Occipital lobe (tissue), 2 donors: ENCODE measurements around the gene NAT8L. TPM values are rescaled to one million over a fixed set of nuclear protein-coding genes. Genes with fewer than 3 reads are reported as not detected.

Experiments
- DNase-seq: peaks from one replicate; lab custom pipeline; 2025; lab: John Stamatoyannopoulos, UW
- total RNA-seq: library from RNA; depleted of rRNA; stranded (reverse); fragments of >200 nt; gene quantifications from one replicate; pipeline ENCODE4 v1.2.3, GENCODE V29; 2014

NAT8L gene
- total RNA-seq, 1 donor from 2014 or later = 11.4 TPM

GRCh38 chr4:2075171-2075986, 16.3 kb downstream of the NAT8L start:
- DNase-seq = no peak

- no peak for DNase-seq
Observed at GRCh38 chr4:2075987-2076907, 17.1 kb downstream of the NAT8L start.

GRCh38 chr4:2076908-2077536, 17.9 kb downstream of the NAT8L start:
- no peak for DNase-seq

GRCh38 chr4:2077537-2078460, 18.7 kb downstream of the NAT8L start:
- DNase-seq = no peak

GRCh38 chr4:2078584-2078983, 19.5 kb downstream of the NAT8L start:
- DNase-seq = no peak

- DNase-seq = no peak
Observed at GRCh38 chr4:2079006-2079405, 19.9 kb downstream of the NAT8L start.

- DNase-seq = no peak
Observed at GRCh38 chr4:2079926-2080325, 20.8 kb downstream of the NAT8L start.

GRCh38 chr4:2080429-2081300, 21.5 kb downstream of the NAT8L start:
- no peak for DNase-seq

- DNase-seq = no peak
Observed at GRCh38 chr4:2081540-2081939, 22.4 kb downstream of the NAT8L start.

GRCh38 chr4:2082118-2082517, 23.0 kb downstream of the NAT8L start:
- DNase-seq = no peak

GRCh38 chr4:2082627-2083026, 23.5 kb downstream of the NAT8L start:
- no peak for DNase-seq

GRCh38 chr4:2083116-2083825, 24.1 kb downstream of the NAT8L start:
- no peak for DNase-seq

- no peak for DNase-seq
Observed at GRCh38 chr4:2083826-2084160, 24.7 kb downstream of the NAT8L start.

- no peak for DNase-seq
Observed at GRCh38 chr4:2084316-2084715, 25.2 kb downstream of the NAT8L start.

- DNase-seq = no peak
Observed at GRCh38 chr4:2085496-2085901, 26.4 kb downstream of the NAT8L start.

- DNase-seq = no peak
Observed at GRCh38 chr4:2087170-2087569, 28.0 kb downstream of the NAT8L start.

GRCh38 chr4:2089222-2089621, 30.1 kb downstream of the NAT8L start:
- DNase-seq = no peak

GRCh38 chr4:2090642-2091041, 31.5 kb downstream of the NAT8L start:
- DNase-seq = no peak

GRCh38 chr4:2091990-2092668, 33.0 kb downstream of the NAT8L start:
- DNase-seq = no peak
